ENCODE data around the gene SOX5. TPM values are rescaled to one million over a fixed set of nuclear protein-coding genes. Genes with fewer than 3 reads are reported as not detected.

The SOX5 gene
- total and polyA plus RNA-seq, 2 of the 8 experiments (the other 6 are each of a cell fraction or from before 2014, with no cell fraction given): 2.2 to 2.6 TPM

- TF ChIP-seq, protein P1, sequence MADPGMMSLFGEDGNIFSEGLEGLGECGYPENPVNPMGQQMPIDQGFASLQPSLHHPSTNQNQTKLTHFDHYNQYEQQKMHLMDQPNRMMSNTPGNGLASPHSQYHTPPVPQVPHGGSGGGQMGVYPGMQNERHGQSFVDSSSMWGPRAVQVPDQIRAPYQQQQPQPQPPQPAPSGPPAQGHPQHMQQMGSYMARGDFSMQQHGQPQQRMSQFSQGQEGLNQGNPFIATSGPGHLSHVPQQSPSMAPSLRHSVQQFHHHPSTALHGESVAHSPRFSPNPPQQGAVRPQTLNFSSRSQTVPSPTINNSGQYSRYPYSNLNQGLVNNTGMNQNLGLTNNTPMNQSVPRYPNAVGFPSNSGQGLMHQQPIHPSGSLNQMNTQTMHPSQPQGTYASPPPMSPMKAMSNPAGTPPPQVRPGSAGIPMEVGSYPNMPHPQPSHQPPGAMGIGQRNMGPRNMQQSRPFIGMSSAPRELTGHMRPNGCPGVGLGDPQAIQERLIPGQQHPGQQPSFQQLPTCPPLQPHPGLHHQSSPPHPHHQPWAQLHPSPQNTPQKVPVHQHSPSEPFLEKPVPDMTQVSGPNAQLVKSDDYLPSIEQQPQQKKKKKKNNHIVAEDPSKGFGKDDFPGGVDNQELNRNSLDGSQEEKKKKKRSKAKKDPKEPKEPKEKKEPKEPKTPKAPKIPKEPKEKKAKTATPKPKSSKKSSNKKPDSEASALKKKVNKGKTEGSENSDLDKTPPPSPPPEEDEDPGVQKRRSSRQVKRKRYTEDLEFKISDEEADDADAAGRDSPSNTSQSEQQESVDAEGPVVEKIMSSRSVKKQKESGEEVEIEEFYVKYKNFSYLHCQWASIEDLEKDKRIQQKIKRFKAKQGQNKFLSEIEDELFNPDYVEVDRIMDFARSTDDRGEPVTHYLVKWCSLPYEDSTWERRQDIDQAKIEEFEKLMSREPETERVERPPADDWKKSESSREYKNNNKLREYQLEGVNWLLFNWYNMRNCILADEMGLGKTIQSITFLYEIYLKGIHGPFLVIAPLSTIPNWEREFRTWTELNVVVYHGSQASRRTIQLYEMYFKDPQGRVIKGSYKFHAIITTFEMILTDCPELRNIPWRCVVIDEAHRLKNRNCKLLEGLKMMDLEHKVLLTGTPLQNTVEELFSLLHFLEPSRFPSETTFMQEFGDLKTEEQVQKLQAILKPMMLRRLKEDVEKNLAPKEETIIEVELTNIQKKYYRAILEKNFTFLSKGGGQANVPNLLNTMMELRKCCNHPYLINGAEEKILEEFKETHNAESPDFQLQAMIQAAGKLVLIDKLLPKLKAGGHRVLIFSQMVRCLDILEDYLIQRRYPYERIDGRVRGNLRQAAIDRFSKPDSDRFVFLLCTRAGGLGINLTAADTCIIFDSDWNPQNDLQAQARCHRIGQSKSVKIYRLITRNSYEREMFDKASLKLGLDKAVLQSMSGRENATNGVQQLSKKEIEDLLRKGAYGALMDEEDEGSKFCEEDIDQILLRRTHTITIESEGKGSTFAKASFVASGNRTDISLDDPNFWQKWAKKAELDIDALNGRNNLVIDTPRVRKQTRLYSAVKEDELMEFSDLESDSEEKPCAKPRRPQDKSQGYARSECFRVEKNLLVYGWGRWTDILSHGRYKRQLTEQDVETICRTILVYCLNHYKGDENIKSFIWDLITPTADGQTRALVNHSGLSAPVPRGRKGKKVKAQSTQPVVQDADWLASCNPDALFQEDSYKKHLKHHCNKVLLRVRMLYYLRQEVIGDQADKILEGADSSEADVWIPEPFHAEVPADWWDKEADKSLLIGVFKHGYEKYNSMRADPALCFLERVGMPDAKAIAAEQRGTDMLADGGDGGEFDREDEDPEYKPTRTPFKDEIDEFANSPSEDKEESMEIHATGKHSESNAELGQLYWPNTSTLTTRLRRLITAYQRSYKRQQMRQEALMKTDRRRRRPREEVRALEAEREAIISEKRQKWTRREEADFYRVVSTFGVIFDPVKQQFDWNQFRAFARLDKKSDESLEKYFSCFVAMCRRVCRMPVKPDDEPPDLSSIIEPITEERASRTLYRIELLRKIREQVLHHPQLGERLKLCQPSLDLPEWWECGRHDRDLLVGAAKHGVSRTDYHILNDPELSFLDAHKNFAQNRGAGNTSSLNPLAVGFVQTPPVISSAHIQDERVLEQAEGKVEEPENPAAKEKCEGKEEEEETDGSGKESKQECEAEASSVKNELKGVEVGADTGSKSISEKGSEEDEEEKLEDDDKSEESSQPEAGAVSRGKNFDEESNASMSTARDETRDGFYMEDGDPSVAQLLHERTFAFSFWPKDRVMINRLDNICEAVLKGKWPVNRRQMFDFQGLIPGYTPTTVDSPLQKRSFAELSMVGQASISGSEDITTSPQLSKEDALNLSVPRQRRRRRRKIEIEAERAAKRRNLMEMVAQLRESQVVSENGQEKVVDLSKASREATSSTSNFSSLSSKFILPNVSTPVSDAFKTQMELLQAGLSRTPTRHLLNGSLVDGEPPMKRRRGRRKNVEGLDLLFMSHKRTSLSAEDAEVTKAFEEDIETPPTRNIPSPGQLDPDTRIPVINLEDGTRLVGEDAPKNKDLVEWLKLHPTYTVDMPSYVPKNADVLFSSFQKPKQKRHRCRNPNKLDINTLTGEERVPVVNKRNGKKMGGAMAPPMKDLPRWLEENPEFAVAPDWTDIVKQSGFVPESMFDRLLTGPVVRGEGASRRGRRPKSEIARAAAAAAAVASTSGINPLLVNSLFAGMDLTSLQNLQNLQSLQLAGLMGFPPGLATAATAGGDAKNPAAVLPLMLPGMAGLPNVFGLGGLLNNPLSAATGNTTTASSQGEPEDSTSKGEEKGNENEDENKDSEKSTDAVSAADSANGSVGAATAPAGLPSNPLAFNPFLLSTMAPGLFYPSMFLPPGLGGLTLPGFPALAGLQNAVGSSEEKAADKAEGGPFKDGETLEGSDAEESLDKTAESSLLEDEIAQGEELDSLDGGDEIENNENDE (IDR thresholded peaks at IDR 0.05; ENCODE audit: insufficient replicate concordance, low read length): no peak
- TF ChIP-seq BRCA1 (IDR thresholded peaks at IDR 0.05; ENCODE audit: low read depth, low read length): no peak
- no peak for TF ChIP-seq SIX5 (IDR thresholded peaks at IDR 0.05; ENCODE audit: low read depth, low read length)
- no peak for TF ChIP-seq SRF (IDR thresholded peaks at IDR 0.05; ENCODE audit: low read depth, low read length)
- TF ChIP-seq SP4 (IDR thresholded peaks at IDR 0.05; ENCODE audit: low read length): no peak
- no peak for TF ChIP-seq JUND (IDR thresholded peaks at IDR 0.05; ENCODE audit: low read length)
- TF ChIP-seq CHD2 (IDR thresholded peaks at IDR 0.05; ENCODE audit: low read length): no peak
- TF ChIP-seq MAFK (IDR thresholded peaks at IDR 0.05; ENCODE audit: low read depth, low read length): no peak
- TF ChIP-seq YY1 (IDR thresholded peaks at IDR 0.05; ENCODE audit: low read depth, low read length): no peak
These were observed 51.3 kb downstream of the SOX5 start (continued) for GRCh38 chr12:23898121-23898520.
